HT1080 (cell line): ENCODE results near the gene DKC1. TPM values are rescaled to one million over a fixed set of nuclear protein-coding genes. Genes with fewer than 3 reads are reported as not detected.
"Not testable (repeated sequence)": the region's sequence is repeated elsewhere in the genome, so short reads cannot be mapped to it uniquely, and the experiment has no call there.

ENCODE experiments used
- DNase-seq: peaks from one replicate; pipeline ENCODE4 v3.0.0-alpha.2; 2015; ENCODE audit warnings: low read depth
- total RNA-seq: library from RNA; depleted of rRNA; stranded (reverse); fragments of >200 nt; shearing (Covaris generic); gene quantifications from 2 replicates; pipeline ENCODE4 v1.2.3, GENCODE V29; 2014

Gene DKC1
- total RNA-seq, 1 experiment from 2014 or later: 74.3 TPM

- DNase-seq: no peak
These were observed 23.1 kb downstream of the DKC1 start for GRCh38 chrX:154785716-154786115.

- DNase-seq: no peak
These were observed 28.8 kb downstream of the DKC1 start for GRCh38 chrX:154791467-154791866.

GRCh38 chrX:154791939-154792338 is 29.3 kb downstream of the DKC1 start:
- no peak for DNase-seq

- no peak for DNase-seq
These were observed 30.6 kb downstream of the DKC1 start for GRCh38 chrX:154793084-154793795.

GRCh38 chrX:154795016-154795415 is 32.4 kb downstream of the DKC1 start:
- DNase-seq: no peak

- DNase-seq: peak; percentile 29
These were observed 34.3 kb downstream of the DKC1 start for GRCh38 chrX:154797006-154797405.

- no peak for DNase-seq
These were observed 37.1 kb downstream of the DKC1 start for GRCh38 chrX:154799556-154800348.

GRCh38 chrX:154800478-154801210 is 38.0 kb downstream of the DKC1 start:
- DNase-seq: no peak

- no peak for DNase-seq
These were observed 40.3 kb downstream of the DKC1 start for GRCh38 chrX:154802947-154803346.

- DNase-seq: no peak
These were observed 41.7 kb downstream of the DKC1 start for GRCh38 chrX:154804261-154804956.

GRCh38 chrX:154804957-154805695 is 42.5 kb downstream of the DKC1 start, which contains the start of gene MPP1:
Gene MPP1, minus strand, starts transcription at chrX:154805485. Its CDS starts 112 bp downstream, at chrX:154805373.
- peak; percentile 74 for DNase-seq

GRCh38 chrX:154805696-154806091 is 43.0 kb downstream of the DKC1 start:
- DNase-seq: no peak

GRCh38 chrX:154806837-154807501 is 44.3 kb downstream of the DKC1 start:
- no peak for DNase-seq

GRCh38 chrX:154809939-154810665 is 47.4 kb downstream of the DKC1 start:
- DNase-seq: no peak

- no peak for DNase-seq
These were observed 49.9 kb downstream of the DKC1 start for GRCh38 chrX:154812341-154813101.

GRCh38 chrX:154813801-154814200 is 51.1 kb downstream of the DKC1 start:
- DNase-seq: no peak

GRCh38 chrX:154815274-154815818 is 52.7 kb downstream of the DKC1 start:
- DNase-seq: no peak

GRCh38 chrX:154816326-154816898 is 53.7 kb downstream of the DKC1 start:
- not testable (repeated sequence) for DNase-seq
